H9 (cell line): Measurements from ENCODE around the gene PCSK2. TPM values are rescaled to one million over a fixed set of nuclear protein-coding genes. Genes with fewer than 3 reads are reported as not detected.

Source experiments
- DNase-seq: peaks from one replicate; pipeline ENCODE4 v3.0.0-alpha.2; 2017
- H2AFZ ChIP-seq: one replicate; pipeline ENCODE4 v1.6.1; 2013; ENCODE audit warnings: mild to moderate bottlenecking, low read length, control low read depth, moderate library complexity
- H2AK5ac ChIP-seq: 2 replicates; pipeline ENCODE4 v1.6.1; 2013; ENCODE audit warnings: low read length, control low read depth, mixed read lengths; ENCODE audit not compliant: insufficient read length
- H2BK120ac ChIP-seq: one replicate; pipeline ENCODE4 v1.6.1; 2013; ENCODE audit warnings: low read depth, mild to moderate bottlenecking, low read length, control low read depth, inconsistent platforms; ENCODE audit not compliant: poor library complexity, severe bottlenecking
- H2BK12ac ChIP-seq: 2 replicates; pipeline ENCODE4 v1.6.1; 2013; ENCODE audit warnings: low read length, control low read depth, mixed read lengths, low read depth; ENCODE audit not compliant: insufficient read length
- H2BK15ac ChIP-seq: 2 replicates; pipeline ENCODE4 v1.6.1; 2013; ENCODE audit warnings: low read depth, low read length, control low read depth
- H2BK20ac ChIP-seq: one replicate; pipeline ENCODE4 v1.6.1; 2013; ENCODE audit warnings: low read depth, mild to moderate bottlenecking, low read length, control low read depth, inconsistent platforms; ENCODE audit not compliant: poor library complexity, severe bottlenecking
- H2BK5ac ChIP-seq: 2 replicates; pipeline ENCODE4 v1.6.1; 2013; ENCODE audit warnings: low read length, control low read depth, mixed read lengths; ENCODE audit not compliant: insufficient read length
- H3K14ac ChIP-seq: 2 replicates; pipeline ENCODE4 v1.6.1; 2013; ENCODE audit warnings: low read length, control low read depth; ENCODE audit not compliant: insufficient read depth
- H3K18ac ChIP-seq: 2 replicates; pipeline ENCODE4 v1.6.1; 2013; ENCODE audit warnings: low read depth, mild to moderate bottlenecking, mixed read lengths, low read length, control low read depth; ENCODE audit not compliant: insufficient read length
- H3K23ac ChIP-seq: 2 replicates; pipeline ENCODE4 v1.6.1; 2013; ENCODE audit warnings: low read length, control low read depth, mixed read lengths, low read depth; ENCODE audit not compliant: insufficient read length
- H3K23me2 ChIP-seq: 2 replicates; pipeline ENCODE4 v1.6.1; 2013; ENCODE audit warnings: low read depth, mild to moderate bottlenecking, mixed read lengths, low read length, control low read depth; ENCODE audit not compliant: insufficient read length, poor library complexity, severe bottlenecking
- H3K27ac ChIP-seq: 2 replicates; pipeline ENCODE4 v1.5.1; 2013; ENCODE audit warnings: low read length, control low read depth, mixed read lengths, low read depth; ENCODE audit not compliant: insufficient read length
- H3K27me3 ChIP-seq: 2 replicates; pipeline ENCODE4 v1.6.1; 2013; ENCODE audit warnings: low read length, control low read depth, inconsistent platforms; ENCODE audit not compliant: insufficient read depth
- H3K4ac ChIP-seq: 2 replicates; pipeline ENCODE4 v1.6.1; 2013; ENCODE audit warnings: low read depth, mild to moderate bottlenecking, control low read depth, inconsistent platforms, low read length, moderate library complexity
- H3K4me1 ChIP-seq: 2 replicates; pipeline ENCODE4 v1.6.1; 2013; ENCODE audit warnings: low read length, control low read depth, inconsistent platforms; ENCODE audit not compliant: insufficient read depth
- H3K4me2 ChIP-seq: 2 replicates; pipeline ENCODE4 v1.6.1; 2013; ENCODE audit warnings: low read length, control low read depth, mixed read lengths; ENCODE audit not compliant: insufficient read length, insufficient read depth
- H3K56ac ChIP-seq: 2 replicates; pipeline ENCODE4 v1.6.1; 2013; ENCODE audit warnings: low read depth, mild to moderate bottlenecking, mixed read lengths, low read length, control low read depth; ENCODE audit not compliant: insufficient read length
- H3K79me1 ChIP-seq: 2 replicates; pipeline ENCODE4 v1.6.1; 2013; ENCODE audit warnings: low read depth, mild to moderate bottlenecking, moderate library complexity, low read length, control low read depth, inconsistent platforms; ENCODE audit not compliant: insufficient read depth, poor library complexity, severe bottlenecking
- H3K79me2 ChIP-seq: 2 replicates; pipeline ENCODE4 v1.6.1; 2013; ENCODE audit warnings: low read length, control low read depth, inconsistent platforms; ENCODE audit not compliant: insufficient read depth
- H3K9ac ChIP-seq: 2 replicates; pipeline ENCODE4 v1.6.1; 2013; ENCODE audit warnings: low read length, control low read depth, mixed read lengths; ENCODE audit not compliant: insufficient read length; ENCODE audit errors: extremely low read depth
- H3K9me3 ChIP-seq: one replicate; pipeline ENCODE4 v1.6.1; 2013; ENCODE audit warnings: low read depth, low read length, inconsistent platforms; ENCODE audit not compliant: control insufficient read depth
- H3T11ph ChIP-seq: one replicate; pipeline ENCODE4 v1.6.1; 2013; ENCODE audit warnings: mild to moderate bottlenecking, low read length, control low read depth, inconsistent platforms
- H4K20me1 ChIP-seq: one replicate; pipeline ENCODE4 v1.6.1; 2013; ENCODE audit not compliant: control insufficient read depth, insufficient read length, insufficient read depth
- H4K5ac ChIP-seq: 2 replicates; pipeline ENCODE4 v1.6.1; 2013; ENCODE audit warnings: low read depth, mild to moderate bottlenecking, mixed read lengths, low read length, control low read depth; ENCODE audit not compliant: insufficient read length
- H4K8ac ChIP-seq: replicated peaks from 2 replicates; pipeline ENCODE4 v1.6.1; 2013; ENCODE audit warnings: low read length, control low read depth, mixed read lengths, low read depth; ENCODE audit not compliant: insufficient read length
- H4K91ac ChIP-seq: 2 replicates; pipeline ENCODE4 v1.6.1; 2013; ENCODE audit warnings: low read depth, mild to moderate bottlenecking, moderate library complexity, mixed read lengths, low read length, control low read depth; ENCODE audit not compliant: insufficient read length
- H3K27ac Mint-ChIP-seq, 3 experiments: 2 replicates in 2 of 3; 3 replicates in 1 of 3; pipeline ENCODE4 v1.8.0; 2020 to 2021; ENCODE audit warnings: mixed read lengths in 3 of 3, mild to moderate bottlenecking in 1 of 3, moderate library complexity in 1 of 3
- H3K27me3 Mint-ChIP-seq: 2 replicates; pipeline ENCODE4 v1.8.0; 2021; ENCODE audit warnings: low read depth, mild to moderate bottlenecking, moderate library complexity, mixed read lengths
- H3K36me3 Mint-ChIP-seq, 3 experiments: 2 replicates in 2 of 3; 3 replicates in 1 of 3; pipeline ENCODE4 v1.8.0; 2020 to 2021; ENCODE audit warnings: low read depth in 3 of 3, mixed read lengths in 3 of 3; ENCODE audit not compliant: insufficient read depth in 1 of 3
- H3K4me1 Mint-ChIP-seq, 2 experiments: 2 replicates each; pipeline ENCODE4 v1.8.0; 2020; ENCODE audit warnings: mixed read lengths in 2 of 2
- H3K4me3 Mint-ChIP-seq, 2 experiments: 2 replicates in 1 of 2; 3 replicates in 1 of 2; pipeline ENCODE4 v1.8.0; 2020 to 2021; ENCODE audit warnings: mild to moderate bottlenecking in 2 of 2, mixed read lengths in 2 of 2, moderate library complexity in 1 of 2
- H3K9me3 Mint-ChIP-seq, 2 experiments: 2 replicates in 1 of 2; 3 replicates in 1 of 2; pipeline ENCODE4 v1.8.0; 2020; ENCODE audit warnings: mild to moderate bottlenecking in 2 of 2, mixed read lengths in 2 of 2, moderate library complexity in 1 of 2
- CTCF ChIP-seq: fragments of 200-600 bp; sonication (generic); conservative IDR thresholded peaks from 3 replicates; pipeline ENCODE4 v1.8.0; 2021; ENCODE audit warnings: antibody characterized with exemption, mild to moderate bottlenecking
- WGBS: extraction: QIAGEN DNeasy Blood & Tissue Kit; methylation state at CpG from one replicate; pipeline ENCODE4 v1.1.7; 2013; ENCODE audit warnings: missing lambda C conversion rate, low lambda C conversion rate, mixed read lengths; ENCODE audit not compliant: insufficient read length; ENCODE audit errors: extremely low coverage; 5-methylcytosine and 5-hydroxymethylcytosine counted together
- total RNA-seq: library from RNA; stranded (reverse); gene quantifications from 2 replicates; pipeline ENCODE4 v1.2.1, GENCODE V29; 2021

Gene PCSK2
- total RNA-seq, 1 experiment from 2014 or later: 2.8 TPM

- Histone ChIP-seq H3K14ac (no peak overlapping the region), H2BK15ac (no peak overlapping the region), H2AK5ac (no peak overlapping the region), H3K9me3 (no peaks in the 10 kb centered on the region), H3K4me2 (no peak overlapping the region), H4K8ac (no peak overlapping the region), H2BK12ac (no peak overlapping the region), H3K23ac (no peak overlapping the region), H4K5ac (no peak overlapping the region), H3K18ac (no peak overlapping the region), H2BK120ac (no peak overlapping the region), H2AFZ (no peak overlapping the region), H3K79me2 (no peaks in the 10 kb centered on the region), H4K91ac (no peak overlapping the region), H3K27ac (no peak overlapping the region), H2BK20ac (no peak overlapping the region), H3K27me3 (no peaks in the 10 kb centered on the region), H3K4me1 (no peaks in the 10 kb centered on the region), H3K4ac (no peak overlapping the region), H3K56ac (no peak overlapping the region), H2BK5ac (no peak overlapping the region), H3K9ac (no peak overlapping the region), H3K23me2 (no peaks in the 10 kb centered on the region), H3T11ph (no peak overlapping the region), H3K79me1 (no peaks in the 10 kb centered on the region), H4K20me1 (no peaks in the 10 kb centered on the region)
- Mint-ChIP-seq H3K9me3 (no peaks in the 10 kb centered on the region), H3K36me3 (no peaks in the 10 kb centered on the region), H3K4me1 (peaks cover 8 to 12% of the 10 kb centered on the region in 2 experiments), H3K27me3 (no peaks in the 10 kb centered on the region; the same call in 1 of the 2 replicates), H3K27ac (no peak overlapping the region; a peak in 1 of 7 replicates), H3K4me3 (no peak overlapping the region)
- no peak for TF ChIP-seq CTCF
- no CpG with 5 or more reads among the region's 7 CpGs for WGBS
- no peak for DNase-seq
These were observed 21.6 kb upstream of the PCSK2 start for GRCh38 chr20:17205084-17205813.
